K562 treated with DMSO at 1 percent for 48 hours (cell line): ENCODE results near the gene RCE1. TPM values are rescaled to one million over a fixed set of nuclear protein-coding genes. Genes with fewer than 3 reads are reported as not detected.

Experiments used
- total RNA-seq: library from RNA; unstranded; fragments of 300-600 nt; gene quantifications from 2 replicates; pipeline ENCODE4 v1.2.3, GENCODE V29; 2022; ENCODE audit warnings: low replicate concordance; ENCODE audit errors: extremely low read depth

Gene RCE1
- total RNA-seq, result not detected in 2 replicates

DNA sequence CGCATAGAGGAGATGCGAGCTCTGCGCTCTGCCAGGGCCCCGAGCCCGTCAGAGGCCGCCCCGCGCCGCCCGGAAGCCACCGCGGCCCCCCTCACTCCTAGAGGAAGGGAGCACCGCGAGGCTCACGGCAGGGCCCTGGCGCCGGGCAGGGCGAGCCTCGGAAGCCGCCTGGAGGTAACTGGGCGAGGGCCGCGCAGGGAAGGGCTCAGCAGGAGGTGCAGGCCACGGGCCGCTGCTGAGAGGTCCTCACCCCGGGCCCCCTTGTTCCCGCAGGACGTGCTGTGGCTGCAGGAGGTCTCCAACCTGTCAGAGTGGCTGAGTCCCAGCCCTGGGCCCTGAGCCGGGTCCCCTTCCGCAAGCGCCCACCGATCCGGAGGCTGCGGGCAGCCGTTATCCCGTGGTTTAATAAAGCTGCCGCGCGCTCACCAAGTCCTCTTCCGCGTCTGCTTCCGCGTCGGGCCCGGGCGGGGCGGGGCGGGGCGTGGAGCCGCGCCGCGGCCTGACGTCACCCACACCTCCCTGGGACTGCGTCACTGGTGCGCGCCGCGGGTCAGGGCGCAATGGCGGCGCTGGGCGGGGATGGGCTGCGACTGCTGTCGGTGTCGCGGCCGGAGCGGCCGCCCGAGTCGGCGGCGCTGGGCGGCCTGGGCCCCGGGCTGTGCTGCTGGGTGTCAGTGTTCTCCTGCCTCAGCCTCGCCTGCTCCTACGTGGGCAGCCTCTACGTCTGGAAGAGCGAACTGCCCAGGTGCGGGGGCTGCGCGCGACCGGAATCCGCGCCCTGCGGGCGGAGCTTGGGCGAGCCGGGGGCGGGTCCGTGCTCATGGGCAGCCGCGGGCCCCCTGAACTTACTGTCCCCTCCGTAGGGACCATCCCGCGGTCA, at the start of gene RCE1:
Gene RCE1 (plus strand): TSS at position 546 of the 880 bp plus-strand sequence. CDS start 15 bp downstream, at position 561.

GRCh38 chr11:66856496-66857233, 13.4 kb downstream of the RCE1 start, which contains the start of gene LRFN4:
TSS of gene LRFN4 (plus strand) at chr11:66857064. CDS start at chr11:66857745, 681 bp downstream.

Other genes starting within 250 kb of the RCE1 start
- not detected in 2 replicates for gene RBM14, start 226.8 kb upstream of the RCE1 start, total RNA-seq
- not detected in 2 replicates for gene RBM4, start 204.7 kb upstream of the RCE1 start, total RNA-seq
- gene RBM4B, start 165.6 kb upstream of the RCE1 start, total RNA-seq, result not detected in 2 replicates
- gene SPTBN2, start 114.2 kb upstream of the RCE1 start, total RNA-seq, result not detected in 2 replicates
- gene LRFN4, start 13.6 kb downstream of the RCE1 start, total RNA-seq, result not detected in 2 replicates
- gene PC, start 114.9 kb downstream of the RCE1 start, total RNA-seq, result not detected in 2 replicates
- not detected in 2 replicates for gene C11orf86, start 131.9 kb downstream of the RCE1 start, total RNA-seq
- not detected in 2 replicates for gene SYT12, start 179.7 kb downstream of the RCE1 start, total RNA-seq
- gene RHOD, start 213.4 kb downstream of the RCE1 start, total RNA-seq, result not detected in 2 replicates